Stimulated activated naive CD4-positive, alpha-beta T cell (primary cell): ENCODE data around the gene DNAH3.
A peak's percentile ranks its signal among the peaks of the same experiment; 100 is the strongest.

Source experiments
- DNase-seq, 6 experiments: peaks; one replicate each; lab custom pipeline; 2025; lab: John Stamatoyannopoulos, UW

The DNAH3 gene

DNA sequence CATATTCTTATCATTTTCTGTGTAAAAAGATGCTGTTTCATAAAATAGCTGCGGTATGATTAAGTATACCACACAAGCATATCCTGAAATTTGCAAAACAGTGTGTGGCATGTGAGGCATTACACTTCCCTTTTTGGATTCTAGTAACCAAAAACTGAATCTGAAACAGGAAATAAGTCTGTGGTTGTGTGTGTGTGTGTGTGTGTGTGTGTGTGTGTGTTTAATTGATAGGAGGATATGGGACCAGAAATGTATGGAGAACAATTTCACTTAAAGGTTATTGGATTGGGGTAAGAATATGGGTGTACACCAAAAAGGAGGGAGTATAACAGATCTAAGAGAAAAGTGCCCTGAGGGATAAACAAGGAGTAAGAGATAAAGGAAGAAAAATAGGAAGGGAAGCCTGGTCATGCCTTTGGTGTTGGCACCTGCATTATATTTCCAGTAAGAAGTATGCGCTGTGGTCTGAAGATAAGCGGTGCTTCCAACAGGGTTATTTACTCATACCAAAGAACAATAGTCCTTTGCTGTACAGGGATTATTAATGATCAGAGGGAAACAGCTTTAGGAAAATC is 246.1 kb downstream of the DNAH3 start:
- DNase-seq = peak in 3 of 6 experiments; percentile 47 to 71 (median 63)

GRCh38 chr16:20903899-20904506 is 246.6 kb downstream of the DNAH3 start:
- no peak for DNase-seq

DNA sequence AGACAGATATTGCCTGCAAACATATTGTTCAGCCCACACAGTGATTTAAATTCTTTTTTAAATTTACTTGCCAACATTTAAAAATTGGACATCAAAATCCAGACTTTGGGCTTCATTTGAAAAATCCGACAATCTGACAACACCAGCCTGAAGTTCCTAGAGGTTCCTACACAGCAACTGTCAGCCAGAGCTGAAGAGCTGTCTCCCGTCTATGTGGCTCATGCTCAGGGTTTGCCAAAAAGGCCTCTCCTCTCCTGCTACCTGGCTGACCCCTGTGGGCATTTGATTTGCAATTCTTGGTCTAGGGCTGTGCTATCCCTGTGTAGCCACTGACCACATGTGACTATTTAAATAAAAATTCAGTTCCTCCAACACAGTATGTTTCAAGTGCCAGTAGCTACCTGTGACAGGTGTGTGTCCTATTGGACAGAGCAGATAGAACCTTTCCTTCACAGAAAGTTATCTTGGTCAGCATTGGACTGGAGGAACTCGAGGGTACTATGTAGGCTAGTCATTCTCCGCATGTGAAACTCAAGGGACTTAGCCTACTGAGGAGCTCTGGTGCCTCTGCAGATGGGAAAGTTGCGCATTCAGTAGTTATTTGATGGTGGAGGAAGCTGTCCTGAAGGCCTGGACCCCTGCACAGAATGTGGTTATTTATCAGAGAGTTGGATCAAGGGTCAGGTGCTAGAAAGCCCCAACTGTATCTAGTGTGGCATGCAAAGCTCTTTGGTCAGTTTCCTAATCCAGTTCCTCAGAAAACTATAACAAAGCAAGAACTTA is 247.3 kb downstream of the DNAH3 start:
- no peak for DNase-seq

- DNase-seq = no peak
Measured at GRCh38 chr16:20902426-20902825, 248.2 kb downstream of the DNAH3 start.

DNA sequence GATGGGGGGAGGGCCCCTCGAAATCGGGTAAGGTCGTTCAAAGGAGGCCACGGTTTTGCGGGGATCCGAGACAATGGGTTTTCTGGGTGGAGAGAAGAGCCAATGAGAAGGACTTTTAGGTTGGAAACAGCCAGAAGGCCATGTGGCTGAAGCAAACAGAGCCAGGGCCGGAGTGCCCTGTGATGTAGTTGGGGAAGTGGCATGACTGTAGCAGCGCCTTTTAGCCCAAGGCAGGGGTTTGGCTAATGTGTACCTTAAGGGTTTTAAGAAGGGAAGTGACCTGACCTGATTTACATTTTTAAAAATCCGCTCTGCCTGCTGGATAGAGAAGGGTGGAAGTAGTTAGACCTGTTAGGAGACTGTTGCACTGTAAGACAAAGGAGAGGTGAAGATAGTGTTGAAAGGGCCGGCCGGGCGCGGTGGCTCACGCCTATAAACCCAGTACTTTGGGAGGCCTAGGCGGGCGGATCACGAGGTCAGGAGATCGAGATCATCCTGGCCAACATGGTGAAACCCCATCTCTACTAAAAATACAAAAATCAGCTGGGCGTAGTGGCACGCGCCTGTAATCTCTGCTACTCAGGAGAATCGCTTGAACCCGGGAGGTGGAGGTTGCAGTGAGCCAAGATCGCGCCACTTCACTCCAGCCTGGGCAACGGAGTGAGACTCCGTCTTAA is 249.1 kb downstream of the DNAH3 start:
- peak in 1 of 6 experiments; percentile 39 for DNase-seq

GRCh38 chr16:20901068-20901435 is 249.6 kb downstream of the DNAH3 start:
- peak in 2 of 6 experiments; percentile 35 to 39 for DNase-seq

DNA sequence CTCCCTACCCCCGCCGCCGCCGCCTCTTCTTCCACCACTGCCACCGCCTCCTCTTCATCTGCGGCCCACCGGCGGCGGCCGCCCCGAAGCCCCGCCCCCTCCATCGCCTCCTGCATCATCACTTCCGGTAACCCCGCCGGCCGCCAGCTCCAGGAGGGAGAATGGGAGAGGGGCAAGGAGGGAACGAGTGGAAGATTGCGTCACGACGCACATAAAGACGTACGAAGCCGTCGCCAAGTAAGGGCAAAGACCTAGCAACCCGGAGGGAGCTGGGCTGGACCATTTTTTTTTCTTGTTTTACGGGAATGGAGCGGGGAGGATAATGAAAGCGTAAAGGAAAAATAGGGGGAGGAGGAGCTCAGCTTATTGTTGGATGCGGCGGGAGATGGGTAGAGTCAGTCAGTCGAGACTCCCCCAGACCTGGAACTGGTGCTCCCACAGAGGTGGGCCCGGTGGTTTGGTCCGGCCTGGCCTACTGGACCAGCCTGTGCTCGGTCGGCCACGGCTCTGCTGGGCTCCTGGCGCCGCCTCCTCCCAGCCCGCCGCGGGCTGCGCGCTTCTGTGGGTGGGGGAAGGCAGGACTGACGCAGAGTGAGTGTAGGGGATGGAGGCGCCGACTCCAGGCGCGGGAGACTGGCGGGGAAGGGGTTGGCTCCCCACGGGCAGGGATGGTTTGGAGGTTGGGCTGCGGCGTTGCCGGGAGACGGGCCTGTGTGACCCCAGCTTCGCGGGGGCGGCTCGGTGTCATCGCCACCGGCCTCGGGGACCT is 250.2 kb downstream of the DNAH3 start, which contains the start of the genes DCUN1D3 and LYRM1:
DCUN1D3 (minus strand) TSS at position 60 of the 769 bp plus-strand sequence. CDS start 37,820 bp downstream, outside the sequence.
LYRM1 (plus strand) TSS at position 473 of the 769 bp plus-strand sequence. CDS start 14,785 bp downstream, outside the sequence.
- peak; percentile 77 to 90 (median 82) for DNase-seq

GRCh38 chr16:20899477-20900298 is 251.0 kb downstream of the DNAH3 start:
- DNase-seq = peak in 1 of 6 experiments; percentile 36

GRCh38 chr16:20899071-20899470 is 251.6 kb downstream of the DNAH3 start:
- no peak for DNase-seq

GRCh38 chr16:20897922-20898321 is 252.7 kb downstream of the DNAH3 start:
- no peak for DNase-seq

DNA sequence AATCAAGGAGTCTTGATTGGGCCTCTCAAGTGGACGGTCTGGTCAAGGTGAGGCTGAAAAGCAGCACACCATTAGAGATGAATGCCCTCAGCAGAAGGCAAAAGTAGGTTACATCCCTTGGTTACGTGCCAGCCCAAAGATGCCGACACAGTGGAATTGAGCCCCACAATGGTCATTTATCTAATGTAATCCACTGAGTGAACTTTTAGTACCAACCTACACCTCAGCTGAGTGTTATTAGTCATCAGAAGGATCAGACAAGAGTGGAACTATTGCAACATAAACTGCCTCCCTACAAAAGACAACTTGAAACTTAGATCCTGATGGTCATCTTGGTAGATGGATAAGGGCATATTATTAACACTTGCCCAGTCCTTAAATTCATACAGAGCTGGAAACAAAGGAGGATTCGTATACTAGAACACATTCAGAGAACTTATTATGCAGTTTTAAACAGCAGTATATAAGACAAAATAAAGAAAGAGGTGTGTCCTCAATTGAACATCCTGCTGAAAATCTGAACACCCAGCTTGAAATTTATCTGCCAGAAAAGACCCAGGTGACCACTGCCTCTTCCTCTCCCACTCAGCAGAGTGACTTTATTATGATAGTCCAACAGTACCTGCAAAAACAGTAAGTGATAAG is 253.3 kb downstream of the DNAH3 start:
- DNase-seq = no peak

DNA sequence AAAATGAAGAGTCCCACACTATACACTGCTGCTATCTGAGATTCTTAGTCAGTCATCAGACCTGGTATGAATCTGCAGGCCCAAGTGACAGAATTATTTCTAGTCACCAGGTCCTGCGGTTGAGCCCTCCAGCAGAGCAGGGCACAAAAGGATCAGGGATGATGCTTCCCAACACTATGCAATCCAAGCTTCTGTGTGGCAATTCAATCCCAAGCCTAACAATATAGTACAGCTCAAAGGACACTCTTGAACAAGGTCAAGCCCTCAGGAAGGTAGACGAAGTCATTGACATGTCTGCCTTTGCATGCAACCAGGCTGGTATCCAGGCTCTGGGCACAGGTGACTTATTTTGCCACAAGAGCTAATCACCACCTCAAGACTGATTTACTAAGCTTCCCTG is 256.3 kb downstream of the DNAH3 start:
- DNase-seq = no peak

GRCh38 chr16:20889625-20890275 is 260.9 kb downstream of the DNAH3 start:
- DNase-seq = no peak

DNA sequence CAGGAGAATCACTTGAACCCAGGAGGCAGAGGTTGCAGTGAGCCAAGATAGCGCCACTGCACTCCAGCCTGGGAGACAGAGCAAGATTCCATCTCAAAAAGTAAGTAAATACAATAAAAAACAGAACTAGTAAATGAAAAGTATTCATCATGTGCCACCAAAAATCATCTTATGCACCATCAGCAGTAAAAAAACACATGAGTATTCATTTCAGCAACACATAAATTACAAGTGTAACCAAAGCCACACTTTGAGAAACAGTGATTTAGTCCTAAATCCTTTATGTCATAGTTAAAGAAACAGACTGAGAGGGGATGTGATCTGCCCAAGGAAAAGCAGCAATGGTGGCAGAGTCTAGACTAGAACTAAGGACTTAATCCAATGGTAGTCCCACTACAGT is 263.4 kb downstream of the DNAH3 start:
- no peak for DNase-seq

GRCh38 chr16:20886320-20886719 is 264.3 kb downstream of the DNAH3 start:
- no peak for DNase-seq

DNA sequence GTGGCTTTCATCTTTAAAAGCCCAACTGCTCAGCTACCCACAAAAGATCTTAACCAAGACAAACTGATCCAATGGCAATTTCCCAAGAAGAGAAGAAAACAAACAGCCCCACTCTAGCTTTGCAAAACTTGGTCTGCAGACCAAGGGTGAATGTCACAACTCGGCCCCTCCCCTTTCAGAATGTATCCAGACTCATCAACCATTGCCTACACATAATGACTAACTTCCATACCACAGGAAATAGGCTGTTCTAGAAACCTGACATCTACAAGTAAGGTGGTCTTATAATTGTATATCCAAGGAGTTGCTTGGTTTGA is 266.4 kb downstream of the DNAH3 start:
- no peak for DNase-seq

GRCh38 chr16:20883554-20884239 is 266.9 kb downstream of the DNAH3 start:
- no peak for DNase-seq
